HG03196 (cell line): ENCODE results near the gene SMKR1.
"Not testable (repeated sequence)": the region's sequence is repeated elsewhere in the genome, so short reads cannot be mapped to it uniquely, and the experiment has no call there.

Source experiments
- ATAC-seq: cut with Tn5 transposase; IDR thresholded peaks from one replicate; pipeline ENCODE4 v1.9.1; 2021; ENCODE audit not compliant: unreplicated experiment

SMKR1 gene

DNA sequence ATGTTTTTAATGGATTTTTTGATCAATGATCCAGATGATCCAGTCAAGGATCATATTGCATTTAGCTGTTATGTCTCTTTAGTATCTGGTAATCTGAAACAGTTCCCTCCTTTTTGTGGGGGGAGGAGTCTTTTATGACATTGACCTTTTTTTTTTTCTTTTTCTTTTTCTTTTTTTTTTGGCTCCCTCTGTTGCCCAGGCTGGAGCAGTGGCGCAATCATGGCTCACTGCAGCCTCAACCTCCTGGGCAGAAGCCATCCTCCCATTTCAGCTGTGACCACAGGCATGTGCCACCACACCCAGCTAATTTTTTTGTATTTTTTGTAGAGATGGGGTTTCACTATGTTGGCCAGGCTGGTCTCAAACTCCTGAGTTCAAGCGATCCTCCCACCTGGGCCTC, 22.1 kb downstream of the SMKR1 start:
- ATAC-seq = not testable (repeated sequence)

DNA sequence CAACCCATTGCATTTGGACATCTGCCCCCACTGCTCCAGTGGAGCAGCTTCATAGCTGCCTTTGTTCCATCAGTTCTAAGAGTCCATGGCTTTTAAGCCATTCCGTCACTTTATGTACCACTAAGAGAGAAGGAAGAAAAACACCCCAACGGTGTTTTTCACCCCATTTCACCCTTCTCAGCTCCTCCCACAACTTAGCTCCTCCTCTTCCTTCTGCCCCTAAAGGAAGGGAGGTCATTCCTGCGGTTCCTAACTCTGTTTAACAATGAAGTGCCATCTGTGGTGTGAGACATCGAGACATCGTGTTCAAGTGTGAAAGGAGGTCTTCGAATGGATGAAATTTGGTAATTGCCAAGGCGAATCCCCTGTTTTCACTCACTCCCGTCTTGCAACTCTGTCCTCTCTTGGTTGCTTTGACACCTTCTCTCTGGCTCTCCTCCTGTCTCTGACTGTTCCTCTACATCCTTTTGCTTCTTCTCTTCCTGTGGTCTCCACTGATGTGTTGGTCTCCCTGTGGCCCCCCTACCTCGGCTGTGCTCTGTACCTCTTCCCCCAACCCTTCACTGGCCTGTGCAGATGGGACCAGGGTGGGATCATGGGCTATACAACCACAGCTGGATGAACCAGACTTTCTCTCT, 23.0 kb downstream of the SMKR1 start:
- ATAC-seq = no peak

DNA sequence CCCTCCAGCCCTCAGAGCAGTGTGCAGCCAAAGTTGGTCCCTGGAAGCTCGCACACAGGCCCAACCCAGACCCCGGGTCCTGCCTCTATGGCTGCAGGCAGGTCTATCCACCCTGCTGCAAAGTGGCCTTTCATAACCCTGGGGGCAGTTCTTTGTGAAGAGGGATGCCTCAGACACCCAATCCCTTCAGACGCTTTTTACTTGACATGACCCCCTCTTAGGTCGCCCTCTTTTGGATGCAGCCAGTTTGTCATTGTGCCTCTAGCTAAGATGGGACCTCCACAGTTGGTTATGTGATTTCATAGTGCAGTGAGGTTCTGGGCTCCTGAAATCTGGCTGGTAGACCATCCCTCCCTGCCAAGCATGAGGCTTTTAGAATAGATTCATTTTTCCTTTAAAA, 27.3 kb downstream of the SMKR1 start:
- ATAC-seq = no peak

DNA sequence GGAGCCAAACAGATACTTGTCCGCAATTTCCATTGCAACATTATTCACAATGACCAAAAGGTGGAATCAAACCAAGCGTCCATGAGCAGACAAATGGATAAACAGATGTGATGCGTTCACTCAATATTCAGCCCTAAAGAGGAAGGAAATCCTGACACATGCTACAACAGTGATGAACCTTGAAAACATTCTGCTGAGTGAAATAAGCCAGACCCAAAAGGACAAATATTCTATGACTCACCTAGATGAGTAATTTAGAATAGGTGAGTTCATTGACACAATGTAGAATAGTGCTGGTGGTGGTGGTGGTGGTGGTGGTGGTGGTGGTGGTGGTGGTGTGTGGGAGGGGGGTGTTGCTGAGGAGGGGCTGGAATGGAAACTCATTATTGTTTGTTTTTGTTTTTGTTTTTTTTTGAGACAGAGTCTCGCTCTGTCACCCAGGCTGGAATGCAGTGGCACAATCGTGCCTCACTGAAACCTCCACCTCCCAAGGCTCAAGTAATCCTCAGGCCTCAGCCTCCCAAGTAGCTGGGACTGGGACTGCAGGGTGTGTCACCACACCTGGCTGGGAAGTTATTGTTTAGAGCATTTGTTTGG, 28.6 kb downstream of the SMKR1 start:
- no peak for ATAC-seq

DNA sequence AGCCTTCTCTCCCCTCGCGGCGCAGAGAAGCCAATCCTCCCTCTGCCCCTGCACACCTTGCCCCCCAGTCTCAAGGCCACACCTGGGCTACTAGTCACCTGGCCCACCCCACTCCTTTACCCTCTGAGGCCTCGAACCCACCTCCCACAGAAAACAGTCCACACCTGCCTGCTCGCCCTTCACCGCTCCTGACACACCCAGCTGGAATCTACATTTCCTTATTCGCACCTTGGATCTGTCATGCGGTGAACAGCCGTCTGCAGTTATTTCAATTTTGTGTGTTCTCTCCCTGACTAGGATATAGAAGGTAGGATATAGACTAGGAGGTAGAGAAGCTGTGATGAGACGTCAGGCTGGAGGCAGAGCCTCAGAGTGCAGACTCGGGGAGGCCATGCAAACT, 29.4 kb downstream of the SMKR1 start:
- ATAC-seq = no peak

DNA sequence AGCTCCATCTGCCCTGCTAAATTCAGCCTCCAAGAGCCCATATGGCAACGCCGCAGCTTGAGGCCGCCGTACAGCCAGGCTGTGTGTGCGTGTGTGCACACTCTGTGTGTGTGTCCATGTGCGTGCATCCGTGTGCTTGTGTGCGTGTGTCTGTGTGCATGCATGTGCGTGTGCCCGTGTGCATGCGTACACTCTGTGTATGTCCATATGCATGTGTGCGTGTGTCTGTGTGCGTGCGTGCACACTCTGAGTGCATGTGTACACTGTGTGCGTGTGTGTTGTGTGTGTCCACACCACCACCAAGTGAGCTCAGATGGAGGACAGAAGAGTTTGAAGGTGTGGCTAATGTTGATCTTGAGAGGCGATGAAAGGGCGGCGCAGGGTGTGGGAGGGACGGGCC, 30.0 kb downstream of the SMKR1 start:
- no peak for ATAC-seq

DNA sequence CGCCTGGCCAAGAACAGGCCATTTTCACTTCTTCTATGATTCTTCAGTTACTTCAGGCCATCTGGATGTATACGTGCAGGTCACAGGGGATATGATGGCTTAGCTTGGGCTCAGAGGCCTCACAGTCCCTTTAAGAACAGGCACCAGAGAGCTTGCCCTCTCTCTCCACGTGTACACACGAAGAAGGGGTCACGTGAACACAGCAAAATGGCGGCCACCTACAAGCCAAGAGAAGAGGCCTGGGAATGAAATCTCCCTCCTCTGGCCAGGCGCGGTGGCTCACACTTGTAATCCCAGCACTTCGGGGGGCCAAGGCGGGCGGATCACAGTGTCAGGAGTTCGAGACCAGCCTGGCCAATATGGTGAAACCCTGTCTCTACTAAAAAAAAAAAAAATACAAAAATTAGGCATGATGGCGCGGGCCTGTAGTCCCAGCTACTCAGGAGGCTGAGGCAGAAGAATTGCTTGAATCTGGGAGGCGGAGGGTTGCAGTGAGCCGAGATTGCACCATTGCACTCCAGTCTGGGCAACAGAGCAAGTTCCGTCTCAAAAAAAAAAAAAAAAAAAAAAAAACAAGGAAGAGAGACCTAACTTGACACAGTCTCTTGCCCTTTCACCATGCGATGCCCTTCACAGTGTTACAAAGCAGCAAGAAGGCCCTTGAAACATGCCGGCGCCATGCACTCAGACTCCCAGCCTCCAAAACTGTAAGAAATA, 32.4 kb downstream of the SMKR1 start:
- not testable (repeated sequence) for ATAC-seq

DNA sequence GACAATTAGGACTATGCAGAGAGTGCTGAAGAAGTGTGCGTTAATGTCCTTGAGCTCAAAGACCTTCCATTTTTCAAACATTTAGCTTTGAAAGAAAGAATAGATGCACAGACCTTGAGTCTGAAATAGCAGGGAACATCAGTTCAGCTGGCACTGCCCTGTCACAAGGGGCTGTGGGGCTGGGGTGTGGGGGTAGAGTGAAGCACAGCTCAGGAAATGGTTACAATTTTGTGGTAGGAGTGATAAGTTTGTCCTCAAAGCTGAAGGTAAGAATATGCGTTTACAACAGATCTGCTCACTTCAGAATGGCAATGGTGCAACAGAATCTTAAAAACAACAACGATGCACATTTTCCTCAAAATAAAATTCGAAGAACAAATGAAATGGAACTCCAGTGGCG, 33.6 kb downstream of the SMKR1 start:
- no peak for ATAC-seq

DNA sequence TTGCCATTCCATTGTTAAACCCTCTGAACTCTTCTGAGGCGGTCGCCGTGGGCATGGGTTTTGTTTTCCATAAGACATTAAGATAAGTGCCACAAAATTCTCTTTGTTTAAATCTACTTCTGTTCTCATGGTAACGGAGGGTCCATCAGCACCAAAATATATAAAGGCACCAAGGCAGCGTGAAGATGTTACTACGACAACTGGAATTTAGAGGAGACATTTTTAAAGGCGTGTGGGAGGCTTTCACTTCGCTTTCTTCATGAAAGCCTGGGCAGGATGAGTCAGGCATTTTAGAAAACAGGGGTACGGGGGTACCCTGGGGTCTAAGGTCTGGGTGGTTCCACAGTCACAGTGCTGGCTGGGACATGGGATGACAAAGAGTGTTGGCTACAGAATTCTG, 34.0 kb downstream of the SMKR1 start:
- no peak for ATAC-seq

DNA sequence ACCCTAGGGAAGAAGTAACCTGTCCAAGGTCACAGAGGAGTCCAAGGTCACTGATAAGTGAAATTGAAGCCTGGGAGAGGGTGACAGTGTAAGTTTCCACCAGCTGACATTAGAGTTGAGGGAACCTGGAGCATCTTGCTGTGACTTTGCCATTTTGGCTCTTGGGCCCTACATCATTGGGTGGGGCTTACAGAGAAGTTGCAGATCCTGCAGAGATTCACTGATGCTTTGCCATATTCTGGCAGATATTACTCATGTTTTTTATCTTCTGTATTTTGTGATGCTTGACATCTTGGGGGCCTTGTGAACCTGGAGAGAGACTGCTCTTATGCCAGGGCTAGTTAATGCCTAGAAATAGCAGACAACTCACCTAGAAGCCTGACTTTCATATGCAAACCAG, 36.5 kb downstream of the SMKR1 start:
- no peak for ATAC-seq

DNA sequence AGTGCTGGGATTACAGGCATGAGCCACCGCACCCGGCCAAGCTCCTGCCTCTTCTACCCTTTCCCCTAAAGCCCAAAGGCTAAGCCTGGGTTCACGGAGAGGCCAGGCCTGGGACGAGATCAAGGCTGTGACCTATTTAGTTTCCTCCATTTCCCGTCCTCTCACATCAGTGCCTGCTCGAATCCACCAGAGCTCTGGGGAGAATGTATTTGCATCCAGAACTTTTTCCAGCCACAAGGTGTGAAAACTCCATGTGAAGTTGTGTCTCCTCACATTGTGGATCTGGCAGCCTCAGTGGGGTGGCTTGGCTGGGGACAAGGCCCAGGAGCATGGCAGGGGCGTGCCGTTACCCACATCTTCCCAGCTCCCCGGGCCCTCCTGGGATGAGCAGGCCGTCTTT, 38.0 kb downstream of the SMKR1 start:
- ATAC-seq = no peak

DNA sequence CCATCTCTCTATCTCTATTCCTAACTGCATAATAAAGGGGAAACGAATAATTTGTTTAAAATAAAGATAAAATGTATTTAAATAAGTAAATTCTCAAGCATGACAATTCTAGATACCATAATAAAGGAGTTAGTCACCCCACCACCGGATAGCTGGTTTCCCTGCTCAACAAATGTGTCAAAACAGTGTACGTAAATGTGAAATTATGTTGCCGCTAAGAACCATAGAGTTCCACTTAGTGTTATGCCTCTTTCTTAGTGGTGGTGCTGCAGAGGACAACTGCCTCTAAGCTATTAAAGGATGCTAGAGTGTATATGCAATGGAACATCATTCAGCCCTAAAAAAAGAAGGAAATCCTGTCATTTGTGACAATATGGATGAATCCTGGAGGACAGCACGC, 42.4 kb downstream of the SMKR1 start:
- no peak for ATAC-seq

DNA sequence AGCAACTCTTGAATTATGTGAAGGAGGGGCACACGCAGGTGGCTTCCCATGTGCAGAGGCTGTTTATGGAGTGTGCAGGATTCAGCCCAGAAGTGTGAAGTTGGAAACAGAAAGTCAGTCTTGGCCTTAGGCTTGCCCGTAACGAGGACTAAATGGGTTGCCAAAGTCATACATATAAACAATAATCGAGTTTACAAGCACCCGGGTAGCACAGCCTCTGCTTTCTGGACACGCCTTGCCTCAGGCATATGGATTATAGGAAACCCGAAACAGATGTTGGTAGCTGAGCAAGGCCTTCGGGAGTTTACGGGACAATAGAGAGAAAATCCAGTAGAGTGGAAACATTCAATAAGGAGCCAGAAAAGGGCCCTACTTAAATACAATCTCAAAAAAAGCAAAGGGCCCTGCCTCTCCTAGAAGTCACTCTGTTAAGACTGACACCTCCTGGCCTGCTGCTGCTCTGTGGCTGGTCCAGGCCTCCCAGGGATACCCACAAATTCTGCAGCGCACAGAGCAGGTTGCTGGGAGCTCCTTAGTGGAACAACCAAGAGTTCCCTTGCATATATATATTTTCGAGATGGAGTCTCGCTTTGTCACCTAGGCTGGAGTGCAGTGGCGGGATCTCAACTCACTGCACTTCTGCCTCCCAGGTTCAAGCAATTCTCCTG, 48.5 kb downstream of the SMKR1 start:
- no peak for ATAC-seq

DNA sequence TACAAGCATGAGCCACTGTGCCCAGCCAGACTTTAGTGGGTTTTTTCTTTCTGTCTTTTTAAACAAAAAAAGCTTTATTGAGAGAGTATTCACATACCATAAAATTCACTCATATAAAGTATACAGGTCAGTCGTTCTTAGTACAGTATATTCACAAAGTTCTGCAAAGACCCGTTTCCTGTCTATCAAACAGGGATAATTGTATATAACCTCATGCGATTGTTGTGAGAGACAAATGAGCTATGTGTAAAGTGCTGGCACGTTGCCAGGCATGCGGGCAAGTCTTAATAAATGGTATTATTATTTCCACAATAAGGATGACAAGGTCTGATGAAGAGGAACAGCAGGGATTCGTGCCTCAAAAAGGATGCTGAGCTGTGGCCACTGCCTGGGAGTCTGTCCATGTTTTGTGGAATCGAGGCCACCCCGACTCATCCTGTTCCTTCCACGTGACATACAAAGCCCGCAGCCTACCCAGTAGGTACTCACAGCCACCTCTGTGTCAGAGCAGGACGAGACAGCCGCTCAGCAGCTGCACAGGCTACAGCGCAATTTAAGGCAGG, 51.6 kb downstream of the SMKR1 start:
- ATAC-seq = no peak

DNA sequence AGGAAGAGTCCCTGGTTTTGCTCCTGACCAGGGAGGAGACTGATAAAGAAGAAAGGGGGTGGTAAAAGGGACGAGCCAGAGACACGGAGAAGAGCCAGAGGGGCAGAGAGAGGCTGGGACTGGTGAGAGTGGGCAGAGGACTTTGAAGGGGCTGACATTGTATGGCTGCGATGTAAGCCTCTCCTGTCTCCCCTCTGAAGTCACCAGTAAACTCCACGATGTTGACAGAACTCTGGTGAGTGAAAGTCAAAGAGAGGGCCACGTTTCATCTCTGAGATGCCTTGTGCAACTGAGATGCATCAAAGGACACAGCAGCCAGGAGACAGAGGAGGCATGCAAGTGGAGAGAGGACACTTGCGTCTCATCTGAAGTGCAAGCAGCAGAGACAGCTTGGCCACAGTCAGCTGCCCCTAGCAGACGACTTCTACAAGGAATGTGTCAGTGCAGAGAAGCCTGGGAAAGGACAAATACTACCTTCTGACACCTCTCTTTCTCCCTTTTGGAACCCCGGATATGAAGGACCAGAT, 54.3 kb downstream of the SMKR1 start:
- no peak for ATAC-seq

DNA sequence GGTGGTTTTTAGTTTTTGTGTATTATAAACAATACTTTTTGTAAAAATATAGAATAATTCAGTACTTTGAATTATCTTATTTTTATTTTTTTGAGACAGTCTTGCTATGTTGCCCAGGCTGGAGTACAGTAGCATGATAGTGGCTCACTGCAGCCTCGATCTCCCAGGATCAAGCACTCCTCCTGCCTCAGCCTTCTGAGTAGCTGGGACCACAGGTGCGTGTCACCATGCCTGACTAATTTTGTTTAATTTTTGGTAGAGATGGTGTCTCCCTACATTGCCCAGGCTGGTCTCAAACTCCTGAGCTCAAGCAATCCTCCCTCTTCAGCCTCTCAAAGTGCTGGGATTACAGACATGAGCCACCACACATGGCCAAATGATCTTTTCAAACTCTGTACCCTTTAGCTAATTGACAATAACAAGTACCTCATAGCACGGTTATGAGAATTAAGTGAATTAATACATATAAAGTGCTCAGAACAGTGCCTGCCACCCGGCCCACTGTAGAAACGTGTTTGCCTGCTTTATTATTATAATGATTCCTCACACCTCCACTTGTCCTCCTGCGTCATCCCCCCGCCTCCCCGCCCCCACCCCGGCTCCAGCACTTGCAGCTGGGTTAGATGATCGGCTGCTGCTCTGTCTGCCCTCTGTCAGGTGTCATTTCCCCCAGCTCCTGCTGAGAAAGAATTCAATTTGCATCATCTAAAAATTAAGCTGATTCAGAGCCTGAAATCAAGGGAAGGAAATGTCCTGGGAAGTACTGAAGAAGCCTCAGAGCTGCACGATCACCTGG, 55.6 kb downstream of the SMKR1 start:
- ATAC-seq = no peak

DNA sequence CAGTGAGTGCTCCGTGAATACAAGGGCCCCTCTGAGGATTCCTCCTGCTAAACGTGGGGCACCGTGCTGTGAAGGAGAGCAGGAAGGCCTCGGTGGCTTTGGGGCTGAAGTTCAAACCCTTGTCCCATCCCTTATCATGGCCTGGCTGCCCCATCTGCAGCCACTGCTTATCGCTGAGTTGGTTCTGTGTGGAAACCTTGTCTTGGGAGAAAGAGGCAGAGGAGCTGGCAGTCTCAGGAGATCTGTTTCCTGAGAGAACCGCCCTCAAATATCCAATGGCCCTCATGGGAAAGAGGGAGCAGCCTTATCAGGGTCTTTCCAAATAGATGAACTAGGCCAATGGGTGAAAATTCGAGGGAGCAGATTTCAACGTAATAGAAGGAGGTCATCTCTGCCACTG, 57.2 kb downstream of the SMKR1 start:
- ATAC-seq = no peak

DNA sequence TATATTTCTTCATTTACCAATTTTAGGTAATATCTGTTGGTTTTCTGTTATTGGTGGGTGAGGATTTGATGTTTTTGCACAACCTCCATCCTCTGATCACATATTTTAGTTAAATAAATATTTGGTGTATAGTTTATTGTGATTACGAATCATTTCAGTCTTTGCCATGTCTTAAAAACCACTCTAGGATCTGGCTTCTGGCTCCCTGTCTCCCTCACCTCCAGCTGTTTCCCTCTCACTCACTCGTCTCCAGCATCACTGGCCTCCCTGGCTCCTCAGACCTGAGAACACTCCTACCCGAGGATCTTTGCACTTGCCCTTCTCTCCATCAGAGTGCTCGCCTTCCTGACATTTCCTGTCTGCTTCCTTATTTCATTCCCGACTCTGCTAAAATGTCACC, 58.5 kb downstream of the SMKR1 start:
- no peak for ATAC-seq

DNA sequence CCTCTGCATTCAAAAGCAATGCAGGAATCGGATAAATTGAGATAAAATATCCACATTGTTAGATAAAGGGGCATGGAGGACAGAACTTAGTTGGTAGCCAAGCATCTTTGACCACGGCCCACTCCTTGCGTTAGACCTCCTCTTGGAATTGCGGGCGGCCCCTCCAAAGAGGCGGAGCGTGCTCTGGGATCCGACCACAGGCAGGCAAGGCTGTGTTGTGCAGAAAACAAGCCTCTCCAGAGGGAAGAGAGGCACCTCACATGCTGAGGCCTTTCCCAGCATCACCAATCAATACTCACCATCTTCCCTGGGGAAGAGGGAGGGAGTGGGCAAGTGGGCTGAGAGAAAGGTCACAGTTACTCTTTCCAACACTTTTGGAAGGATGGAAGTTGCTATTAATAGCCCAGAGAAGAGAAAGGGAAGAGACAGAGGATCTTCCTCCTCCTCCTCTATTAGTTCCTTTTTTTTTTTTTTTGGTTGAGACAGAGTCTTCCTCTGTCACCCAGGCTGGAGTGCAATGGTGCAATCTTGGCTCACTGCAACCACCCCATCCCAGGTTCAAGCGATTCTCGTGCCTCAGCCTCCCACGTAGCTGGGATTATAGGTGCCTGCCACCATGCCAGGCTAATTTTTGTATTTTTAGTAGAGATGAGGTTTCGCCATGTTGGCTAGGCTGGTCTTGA, 59.5 kb downstream of the SMKR1 start:
- ATAC-seq = no peak
